GM19240 (cell line): ENCODE results near the gene SLAIN2.

Experiments
- DNase-seq: peaks from one replicate; pipeline ENCODE4 v3.0.0; 2011; ENCODE audit warnings: low spot score; ENCODE audit not compliant: insufficient read length

The SLAIN2 gene

DNA sequence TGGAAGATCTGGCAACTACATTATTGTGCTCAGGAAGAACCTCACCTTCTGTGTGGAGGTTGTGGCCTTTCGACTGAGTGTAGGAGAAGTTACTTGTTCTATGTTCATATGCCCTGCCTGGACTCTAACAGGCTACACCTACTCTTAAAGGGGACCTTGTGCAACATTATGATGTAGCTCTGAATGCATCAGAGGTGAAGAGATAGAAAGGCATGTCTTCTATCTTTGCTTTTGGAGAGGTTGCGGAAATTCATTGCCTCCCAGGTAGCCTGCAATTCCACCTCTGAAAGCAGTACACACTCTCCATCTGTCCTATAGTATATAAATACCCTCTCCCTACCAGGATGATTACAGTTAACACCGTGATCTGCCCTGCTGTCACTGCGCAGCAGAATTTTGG is 7.1 kb upstream of the SLAIN2 start:
- DNase-seq, result no peak

DNA sequence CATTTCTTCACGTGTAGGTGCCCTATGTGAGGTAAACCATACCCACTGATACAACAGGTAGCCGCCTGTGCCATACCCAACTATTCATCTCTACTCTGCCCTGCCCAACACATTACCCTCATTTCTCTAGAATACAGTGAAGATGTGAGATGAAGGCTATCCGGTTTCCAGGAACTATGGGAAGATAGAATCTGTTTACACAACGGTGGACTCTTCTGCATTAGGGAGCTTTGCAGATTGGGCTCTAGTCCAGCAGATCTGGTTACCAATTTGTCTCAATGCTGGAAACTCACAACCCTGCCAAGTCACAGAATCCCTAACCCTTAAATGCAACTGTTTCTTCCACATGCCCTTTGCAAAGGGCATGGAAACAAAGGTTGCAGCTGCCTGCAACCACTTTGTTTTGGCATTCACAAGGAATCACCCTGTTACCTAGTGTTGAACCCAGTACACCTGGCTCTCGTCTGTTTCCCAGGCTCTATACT is 6.4 kb upstream of the SLAIN2 start:
- no peak for DNase-seq

DNA sequence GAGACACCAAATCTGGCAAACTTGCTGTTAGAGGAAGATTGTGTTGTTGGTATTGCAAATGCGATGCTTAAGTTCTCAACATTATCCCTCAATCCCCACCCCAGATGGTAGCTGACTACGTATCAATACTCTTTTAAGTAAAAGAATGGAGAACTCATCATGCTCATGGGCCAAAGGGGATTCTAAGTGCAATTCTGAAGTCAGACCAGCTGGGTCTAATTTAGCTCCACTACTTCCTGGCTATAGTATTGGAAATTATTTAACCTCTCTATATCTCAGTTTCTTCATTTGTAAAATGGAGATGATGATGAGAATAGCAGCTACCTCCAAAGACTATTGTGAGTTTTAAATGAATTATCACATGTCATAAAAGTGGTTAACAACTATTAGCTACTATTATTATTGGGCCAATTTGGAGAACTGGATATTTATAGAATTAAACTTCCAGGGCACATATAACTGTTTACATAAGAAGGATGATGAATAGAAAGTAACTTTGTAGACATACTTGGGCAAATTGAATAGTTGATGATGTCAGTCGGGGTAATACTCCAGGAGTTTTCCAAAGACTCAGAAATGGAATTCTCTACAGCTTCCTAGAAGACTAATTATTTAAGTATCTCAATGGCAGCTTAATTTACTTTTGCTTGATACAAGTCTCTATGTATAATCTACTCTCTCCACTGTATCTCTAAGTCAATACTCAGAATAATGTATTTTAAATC is 5.0 kb upstream of the SLAIN2 start:
- DNase-seq, result no peak

DNA sequence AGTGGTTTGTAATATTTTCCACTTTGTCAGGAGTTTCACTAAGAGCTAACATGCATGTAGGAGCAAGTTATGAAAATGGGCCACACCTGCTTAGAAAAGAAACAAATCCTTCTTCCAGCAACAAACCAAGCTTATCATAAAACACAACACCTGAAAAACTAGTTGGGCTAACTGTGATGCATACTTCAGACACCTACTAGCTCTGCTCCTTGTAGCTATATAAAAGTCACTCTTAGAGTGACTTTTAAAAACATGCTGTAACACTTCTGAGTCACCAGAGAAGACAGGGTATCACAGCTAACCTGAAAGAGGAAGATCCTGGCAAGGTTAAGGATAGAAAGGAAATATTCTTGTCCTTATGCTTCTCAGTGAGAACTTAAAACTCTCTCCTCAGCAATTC is 3.6 kb upstream of the SLAIN2 start:
- DNase-seq, result no peak

DNA sequence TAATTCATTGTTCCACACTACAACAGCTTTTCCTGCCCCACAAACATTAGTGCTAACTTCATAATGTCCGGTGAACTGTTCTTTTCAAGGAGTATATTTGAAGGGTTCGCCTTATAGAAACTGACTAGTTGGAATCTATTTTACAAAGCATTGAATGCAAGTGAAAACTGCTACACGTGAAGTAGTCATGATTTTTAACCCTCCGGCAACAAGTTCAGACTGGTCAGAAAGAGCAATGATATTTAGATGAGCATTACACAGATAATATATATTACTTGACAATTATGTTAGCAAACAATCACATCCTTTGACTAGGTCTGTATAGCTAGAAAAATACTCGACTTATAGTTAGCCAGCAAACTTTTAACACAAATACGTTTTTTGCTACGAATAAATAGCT is 1.7 kb upstream of the SLAIN2 start:
- no peak for DNase-seq

DNA sequence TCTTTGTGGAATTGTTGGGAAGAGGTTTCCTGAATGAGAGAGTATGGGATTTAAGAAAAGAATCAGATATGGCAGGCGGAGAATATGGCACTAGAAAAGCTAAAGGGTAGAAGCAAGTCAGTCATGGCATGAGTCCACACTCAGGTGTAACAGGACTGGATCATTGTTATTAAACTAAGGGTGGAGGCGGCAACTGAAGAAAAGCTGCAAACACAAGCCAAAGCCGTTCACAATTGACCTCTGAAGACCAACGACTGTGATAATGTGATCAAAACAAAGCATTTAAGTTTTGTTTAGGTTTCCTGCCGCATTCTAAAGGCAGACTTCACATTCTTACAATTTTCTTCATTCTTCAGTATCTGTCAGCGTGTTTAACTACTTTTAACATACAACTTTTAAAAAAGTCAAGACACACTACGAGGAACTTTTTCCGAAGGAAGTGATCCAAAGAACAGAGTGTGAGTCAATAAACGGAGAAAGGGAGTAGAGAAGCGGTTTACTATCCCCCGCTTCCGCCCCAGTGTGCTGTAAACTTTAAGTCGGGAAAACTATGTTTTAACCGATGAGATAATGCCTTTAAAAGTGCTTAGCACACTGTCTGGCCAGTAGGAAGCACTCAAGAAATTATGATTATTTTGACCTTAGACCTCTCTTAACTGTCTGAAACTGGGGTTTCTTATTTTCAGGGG is 909 bp upstream of the SLAIN2 start:
- DNase-seq, result no peak

DNA sequence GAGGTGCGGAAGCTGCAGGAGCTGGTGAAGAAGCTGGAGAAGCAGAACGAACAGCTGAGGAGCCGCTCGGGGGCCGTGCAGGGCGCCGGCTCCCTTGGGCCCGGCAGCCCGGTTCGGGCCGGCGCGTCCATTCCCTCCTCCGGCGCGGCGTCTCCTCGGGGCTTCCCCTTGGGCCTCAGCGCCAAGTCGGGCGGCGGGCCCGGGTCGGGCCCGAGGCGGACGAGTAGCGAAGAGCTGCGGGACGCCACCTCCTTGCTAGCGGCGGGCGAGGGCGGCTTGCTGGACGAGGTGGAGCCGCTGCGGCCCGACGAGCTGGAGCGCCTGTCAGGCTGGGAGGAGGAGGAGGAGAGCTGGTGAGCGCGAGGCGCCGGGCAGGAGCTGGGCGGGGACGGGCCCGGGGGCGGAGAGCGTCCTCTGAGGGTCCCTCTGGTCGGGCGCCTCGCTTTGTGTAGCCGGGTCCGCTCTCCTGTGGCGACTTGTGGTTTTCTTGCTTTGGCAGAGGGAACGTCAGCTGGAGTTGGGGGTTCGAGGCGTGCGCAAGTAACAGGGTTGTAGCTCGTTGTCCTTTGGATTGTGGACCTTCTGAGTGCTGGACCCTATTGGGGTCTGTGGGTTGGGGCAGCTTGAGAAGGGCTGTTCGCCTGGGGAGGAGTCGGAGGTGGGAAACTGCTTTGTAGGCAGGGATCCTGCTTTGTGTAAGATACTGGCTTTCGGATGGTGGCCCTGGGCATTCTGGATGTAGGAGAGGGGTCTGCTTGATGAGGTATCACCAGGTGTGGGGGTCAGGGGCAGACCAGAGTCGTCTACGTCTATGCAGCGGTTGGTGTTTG is 662 bp downstream of the SLAIN2 start:
- DNase-seq, result no peak

DNA sequence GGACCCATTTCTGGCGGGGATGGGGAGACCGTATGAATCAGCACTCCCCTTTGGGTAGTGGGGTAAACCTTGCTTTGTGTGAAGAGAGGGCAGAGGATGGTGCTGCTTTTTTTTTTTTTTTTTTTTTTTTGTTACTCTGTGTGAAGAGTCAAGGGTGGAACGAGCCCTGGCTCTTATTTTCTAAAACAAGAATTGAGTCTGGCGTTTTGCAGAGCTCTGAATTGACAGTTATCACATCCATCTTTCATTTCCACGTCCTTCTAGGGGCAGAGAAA is 1.2 kb downstream of the SLAIN2 start:
- no peak for DNase-seq

DNA sequence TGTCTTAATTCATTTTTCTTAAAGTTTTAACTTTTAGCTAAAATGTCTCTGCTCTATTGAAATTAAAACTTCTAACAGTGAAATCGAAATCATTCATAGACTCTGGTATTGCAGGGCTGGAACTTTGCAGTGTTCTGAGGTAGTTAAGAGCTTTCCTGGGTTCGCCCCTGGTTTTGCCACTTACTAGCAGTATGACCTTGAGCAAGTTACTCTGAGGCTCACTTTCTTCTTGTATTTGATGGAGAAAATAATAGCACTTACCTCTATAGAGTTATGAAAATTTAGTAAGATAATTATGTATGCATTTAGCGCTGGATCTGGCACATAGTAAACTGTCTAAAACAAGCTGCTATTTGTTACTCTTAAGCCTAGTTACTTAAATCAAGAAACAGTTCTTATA is 1.7 kb downstream of the SLAIN2 start:
- no peak for DNase-seq

DNA sequence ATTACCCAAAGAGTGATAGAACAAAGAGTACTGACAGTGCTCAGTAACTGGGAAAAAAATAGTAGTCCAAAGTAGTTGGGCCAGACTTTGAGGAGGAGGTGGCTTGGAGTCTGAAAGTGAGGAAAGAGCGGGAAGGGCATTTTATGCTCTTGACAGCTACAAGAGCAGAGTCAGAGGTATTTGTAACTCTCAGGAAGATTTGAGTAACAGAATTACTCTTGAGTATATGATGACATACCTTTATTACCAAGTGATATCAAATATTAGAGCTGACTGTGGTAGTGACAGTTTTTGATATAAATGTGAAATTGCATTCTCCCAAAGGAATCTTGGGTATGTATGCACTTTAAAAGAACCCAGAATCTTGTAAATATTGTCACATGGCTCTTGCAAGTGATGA is 2.2 kb downstream of the SLAIN2 start:
- no peak for DNase-seq

DNA sequence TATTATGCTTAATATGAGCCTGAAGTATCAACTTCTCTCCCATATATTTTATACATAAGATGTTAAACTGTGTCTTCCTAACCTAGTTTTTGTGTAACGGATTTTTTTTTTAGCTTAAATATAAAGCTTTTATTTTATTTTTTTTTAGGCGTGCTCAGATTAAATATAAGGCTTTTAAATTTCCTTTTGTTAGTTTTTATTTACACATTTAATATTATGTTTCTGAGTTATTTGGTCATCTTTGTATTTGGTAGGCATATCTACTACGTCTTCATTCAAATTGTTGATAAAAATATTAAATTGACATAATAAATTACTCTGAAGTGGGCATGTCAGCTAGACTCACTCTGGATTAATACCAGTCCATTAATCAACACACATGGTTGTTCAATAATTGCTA is 4.2 kb downstream of the SLAIN2 start:
- no peak for DNase-seq

DNA sequence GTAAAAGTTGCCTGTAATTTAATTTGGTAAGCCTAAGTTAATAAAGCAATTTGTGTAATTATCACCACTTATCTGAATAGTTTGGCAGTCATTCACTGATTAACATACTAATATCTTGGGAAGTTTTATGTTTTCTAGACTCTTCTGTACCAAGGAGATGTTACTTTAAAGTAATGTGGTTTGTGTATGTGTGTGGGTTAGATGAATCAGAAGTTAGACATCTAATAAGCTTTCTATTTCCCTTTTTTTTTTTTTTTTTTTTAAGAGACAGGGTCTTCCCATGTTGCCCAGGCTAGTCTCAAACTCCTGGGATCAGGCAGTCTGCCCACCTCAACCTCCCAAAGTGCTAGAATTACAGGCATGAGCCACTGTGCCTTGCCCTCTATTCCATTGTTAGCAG is 5.3 kb downstream of the SLAIN2 start:
- no peak for DNase-seq

DNA sequence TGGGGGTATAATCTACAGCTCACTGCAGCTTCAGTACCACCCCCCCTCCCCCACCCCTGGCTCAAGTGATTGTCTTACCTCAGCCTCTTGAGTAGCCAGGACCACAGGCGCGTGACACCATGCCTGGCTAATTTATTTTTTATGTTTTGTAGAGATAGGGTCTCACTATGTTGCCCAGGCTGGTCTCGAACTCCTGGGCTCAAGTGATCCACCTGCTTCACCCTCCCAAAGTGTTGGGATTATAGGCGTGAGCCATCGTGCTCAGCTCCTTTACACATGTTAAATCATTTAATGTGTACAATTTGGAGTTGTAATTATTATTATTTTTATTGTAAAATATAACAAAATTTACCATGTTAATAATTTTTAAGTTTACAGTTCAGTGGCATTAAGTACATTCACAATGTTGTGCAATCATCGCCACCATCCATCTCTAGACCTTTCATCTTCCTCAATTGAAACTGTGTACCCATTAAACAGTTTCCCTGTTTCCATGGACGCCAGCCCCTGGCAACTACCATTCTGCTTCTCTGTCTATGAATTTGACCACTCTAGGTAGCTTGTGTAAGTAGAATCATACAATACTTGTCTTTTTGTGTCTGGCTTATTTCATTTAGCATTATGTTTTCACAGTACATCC is 6.1 kb downstream of the SLAIN2 start:
- DNase-seq, result no peak

DNA sequence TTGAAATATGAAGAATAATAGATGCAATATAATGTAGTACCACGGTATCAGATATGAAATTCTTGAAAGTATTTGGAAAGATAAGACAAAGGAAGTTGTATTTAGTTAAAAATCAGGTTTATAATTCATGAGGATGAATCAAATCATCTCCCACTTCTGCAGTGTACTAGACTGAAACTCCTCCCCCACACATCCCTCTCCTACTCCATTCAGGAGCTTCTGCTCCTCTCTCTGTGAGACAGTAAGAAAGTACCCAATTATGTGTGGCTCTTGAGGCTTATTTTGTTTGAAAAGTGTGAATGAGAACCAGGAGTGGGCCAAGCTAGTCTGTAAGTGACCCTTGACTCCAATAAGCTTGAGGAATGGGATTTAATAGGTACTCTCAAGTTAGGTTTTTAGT is 9.5 kb downstream of the SLAIN2 start:
- no peak for DNase-seq

DNA sequence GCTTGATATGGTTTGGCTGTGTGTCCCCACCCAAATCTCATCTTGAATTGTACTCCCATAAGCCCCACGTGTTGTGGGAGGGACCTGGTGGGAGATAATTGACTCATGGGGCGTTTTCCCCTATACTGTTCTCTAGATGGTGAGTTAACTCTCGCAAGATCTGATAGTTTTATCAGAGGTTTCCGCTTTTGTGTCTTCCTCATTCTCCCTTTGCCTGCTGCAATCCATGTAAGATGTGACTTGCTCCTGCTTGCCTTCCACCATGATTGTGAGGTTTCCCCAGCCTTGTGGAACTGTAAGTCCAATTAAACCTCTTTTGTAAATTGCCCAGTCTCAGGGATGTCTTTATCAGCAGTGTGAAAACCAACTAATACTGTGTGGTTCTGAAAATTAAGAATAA is 11.5 kb downstream of the SLAIN2 start:
- DNase-seq, result no peak

DNA sequence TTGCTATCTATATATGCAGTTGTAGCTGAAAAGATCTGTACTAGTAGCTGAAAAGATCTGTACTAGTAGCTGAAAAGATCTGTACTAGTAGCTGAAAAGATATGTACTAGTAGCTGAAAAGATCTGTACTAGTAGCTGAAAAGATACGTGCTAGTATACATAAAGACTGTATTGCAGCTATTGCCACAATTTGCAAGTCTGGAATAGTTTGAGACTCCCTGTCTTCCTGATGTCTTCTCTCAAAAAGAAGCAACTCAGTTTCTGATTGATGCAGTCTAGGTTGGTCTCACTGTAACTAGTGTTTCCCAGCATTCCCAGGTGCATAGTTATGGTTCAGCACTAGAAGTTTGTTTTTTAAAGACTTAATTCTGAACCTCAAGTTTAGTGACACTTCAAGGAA is 15.0 kb downstream of the SLAIN2 start:
- DNase-seq, result no peak

DNA sequence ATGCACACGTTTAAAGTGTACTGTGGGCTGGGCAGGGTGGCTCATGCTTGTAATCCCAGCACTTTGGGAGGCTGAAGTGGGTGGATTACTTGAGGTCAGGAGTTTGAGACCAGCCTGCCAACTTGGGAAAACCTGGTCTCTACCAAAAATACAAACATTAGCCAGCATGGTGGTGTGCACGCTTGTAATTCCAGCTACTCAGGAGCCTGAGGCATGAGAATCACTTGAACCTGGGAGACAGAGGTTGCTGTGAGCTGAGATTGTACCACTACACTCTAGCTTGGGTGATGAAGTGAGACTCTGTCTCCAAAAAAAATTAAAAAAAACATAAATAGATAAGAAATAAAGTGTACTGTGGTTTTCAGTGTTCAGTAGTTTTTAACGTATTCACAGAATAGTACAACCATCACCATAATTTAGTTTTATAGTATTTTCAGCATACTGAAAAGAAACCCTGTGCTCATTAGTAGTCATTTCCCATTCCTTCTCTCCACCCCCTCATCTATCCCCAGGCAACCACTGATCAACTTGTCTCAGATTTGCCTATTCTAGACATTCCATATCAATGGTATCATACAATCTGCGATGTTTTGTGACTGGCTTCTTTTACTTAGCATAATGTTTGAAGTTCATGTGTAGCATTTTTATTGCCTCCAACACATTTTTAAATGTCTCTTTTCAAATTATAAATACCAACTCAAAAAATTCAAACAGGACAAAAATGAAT is 19.1 kb downstream of the SLAIN2 start:
- no peak for DNase-seq

DNA sequence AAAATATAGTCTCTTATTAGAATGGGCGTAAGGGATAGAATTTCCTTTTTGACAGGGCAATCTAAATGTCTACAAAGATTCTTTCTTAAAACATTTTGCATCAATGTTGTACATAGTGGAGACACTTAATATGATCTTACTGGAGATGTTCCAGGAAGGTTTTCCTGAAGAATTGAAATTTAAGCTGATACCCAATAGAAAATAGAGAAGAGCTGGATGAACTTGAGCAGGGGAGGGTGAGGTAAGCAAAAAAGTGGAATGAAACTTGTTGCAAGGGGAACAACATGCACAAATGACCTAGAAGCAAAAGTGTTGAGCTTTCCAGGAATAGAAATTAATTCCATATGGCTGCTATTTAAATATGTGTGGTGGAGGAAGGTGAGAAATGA is 19.7 kb downstream of the SLAIN2 start:
- DNase-seq, result no peak

DNA sequence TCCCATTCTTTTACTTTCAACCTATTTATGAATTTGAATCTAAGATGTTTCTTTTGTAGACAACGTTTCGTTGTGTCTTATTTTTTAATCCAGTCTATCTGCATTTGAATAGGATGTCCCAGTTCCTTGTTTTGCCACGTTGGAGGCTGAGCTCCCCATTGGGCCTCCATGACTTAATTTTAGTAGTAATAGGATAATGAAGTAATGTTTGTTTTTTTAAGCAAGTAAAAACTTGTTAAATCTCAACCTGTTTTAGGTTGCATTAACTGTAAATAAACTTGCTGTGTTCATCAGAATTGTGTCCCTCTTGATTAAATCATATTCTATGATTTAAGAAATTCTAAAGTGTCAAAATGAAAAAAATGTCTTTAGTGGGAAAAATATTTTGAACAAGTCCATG is 25.3 kb downstream of the SLAIN2 start:
- DNase-seq, result no peak

DNA sequence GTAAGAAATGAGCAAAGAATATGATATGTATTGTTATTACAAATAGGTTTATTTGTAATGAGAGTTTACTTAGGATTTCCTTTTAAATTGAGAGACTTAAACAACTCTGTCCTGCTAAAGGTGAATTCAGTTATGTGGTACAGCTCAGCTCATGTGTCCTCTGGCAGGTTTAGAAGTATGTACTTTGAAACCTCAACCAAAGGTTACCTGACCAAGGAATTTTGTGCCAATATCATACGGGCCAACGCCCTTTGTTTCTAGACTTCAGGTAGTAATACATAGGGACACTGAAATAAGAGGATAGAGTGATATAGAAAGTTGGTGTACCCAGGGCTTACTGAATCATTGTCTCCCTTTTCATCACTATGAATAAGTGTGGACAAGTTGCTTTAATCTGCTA is 25.7 kb downstream of the SLAIN2 start:
- no peak for DNase-seq

DNA sequence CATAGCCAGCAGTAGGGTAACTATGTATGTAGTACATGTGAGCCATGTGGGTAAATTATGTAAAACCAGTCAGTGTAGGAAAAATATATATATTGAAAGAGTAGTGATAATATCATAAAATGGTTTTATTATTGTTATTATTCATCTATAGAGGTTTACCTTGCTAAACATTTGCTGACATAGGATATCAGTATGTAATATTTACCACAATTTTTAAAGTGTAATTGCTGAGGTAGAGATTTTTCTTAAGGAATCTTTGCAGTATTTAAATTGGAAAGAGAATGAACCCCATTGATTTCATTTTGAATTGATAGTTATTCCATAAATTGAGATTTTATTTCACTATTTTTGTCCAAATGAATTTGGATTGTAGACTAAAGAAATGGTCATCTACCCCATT is 27.1 kb downstream of the SLAIN2 start:
- no peak for DNase-seq
